Kidney glomerular epithelial cell (primary cell): ENCODE measurements around the gene AAK1.
"Not testable (repeated sequence)": the region's sequence is repeated elsewhere in the genome, so short reads cannot be mapped to it uniquely, and the experiment has no call there.

Experiments used
- DNase-seq: peaks from one replicate; lab custom pipeline; 2025; lab: John Stamatoyannopoulos, UW

AAK1 gene

GRCh38 chr2:69659941-69660483 lies 16.5 kb upstream of the AAK1 start:
- DNase-seq: no peak

- DNase-seq: no peak
Measured at GRCh38 chr2:69659349-69659748, 15.8 kb upstream of the AAK1 start.

- peak; percentile 85 for DNase-seq
Measured at GRCh38 chr2:69652206-69652605, 8.7 kb upstream of the AAK1 start.

- DNase-seq: not testable (repeated sequence)
Measured at GRCh38 chr2:69647196-69647595, 3.7 kb upstream of the AAK1 start.

GRCh38 chr2:69646714-69647113 lies 3.2 kb upstream of the AAK1 start:
- DNase-seq: no peak

GRCh38 chr2:69645921-69646320 lies 2.4 kb upstream of the AAK1 start:
- no peak for DNase-seq

GRCh38 chr2:69645031-69645431 lies 1.5 kb upstream of the AAK1 start:
- no peak for DNase-seq

- DNase-seq: no peak
Measured at GRCh38 chr2:69644506-69644979, 1.0 kb upstream of the AAK1 start.

GRCh38 chr2:69642709-69643601 lies 584 bp downstream of the AAK1 start:
- peak; percentile 55 for DNase-seq

- DNase-seq: no peak
Measured at GRCh38 chr2:69641887-69642708, 1.4 kb downstream of the AAK1 start.

- no peak for DNase-seq
Measured at GRCh38 chr2:69641471-69641870, 2.1 kb downstream of the AAK1 start.

GRCh38 chr2:69639266-69639665 lies 4.3 kb downstream of the AAK1 start:
- no peak for DNase-seq

GRCh38 chr2:69638630-69639029 lies 4.9 kb downstream of the AAK1 start:
- no peak for DNase-seq

GRCh38 chr2:69637923-69638322 lies 5.6 kb downstream of the AAK1 start:
- DNase-seq: no peak

GRCh38 chr2:69636395-69636794 lies 7.1 kb downstream of the AAK1 start:
- DNase-seq: no peak

GRCh38 chr2:69635432-69635831 lies 8.1 kb downstream of the AAK1 start:
- no peak for DNase-seq

- DNase-seq: no peak
Measured at GRCh38 chr2:69634196-69634821, 9.2 kb downstream of the AAK1 start.

GRCh38 chr2:69631402-69631801 lies 12.1 kb downstream of the AAK1 start:
- DNase-seq: no peak

- no peak for DNase-seq
Measured at GRCh38 chr2:69629921-69630608, 13.5 kb downstream of the AAK1 start.

GRCh38 chr2:69628325-69629021 lies 15.1 kb downstream of the AAK1 start:
- DNase-seq: no peak
